Measurements from ENCODE around the gene BSG.
"Not testable (repeated sequence)": the region's sequence is repeated elsewhere in the genome, so short reads cannot be mapped to it uniquely, and the experiment has no call there.

BSG gene

DNA sequence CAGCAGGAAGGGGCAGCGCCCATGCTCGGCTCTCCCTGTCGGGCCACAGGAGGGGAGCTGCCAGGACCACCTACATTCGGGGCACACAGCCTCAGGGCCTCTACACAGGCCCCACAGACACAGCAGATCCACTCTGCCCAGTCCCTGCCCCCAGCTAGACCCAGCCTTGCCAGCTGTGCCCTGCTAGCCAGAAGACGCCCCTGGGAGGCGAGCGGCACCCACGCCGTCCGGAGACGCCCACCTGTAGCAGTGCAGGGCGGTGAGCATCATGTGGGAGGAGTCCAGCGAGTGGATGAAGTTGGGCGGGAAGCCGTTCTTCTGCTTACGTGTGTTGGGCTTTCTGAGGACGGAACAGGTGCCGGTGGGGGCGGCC, 45.8 kb downstream of the BSG start:
- no peaks in the 10 kb centered on the region for H3K79me2 ChIP-seq (ENCODE audit: control insufficient read depth, insufficient read depth, low read length, unreplicated experiment)
- no peaks in the 10 kb centered on the region for H3K4me1 ChIP-seq (ENCODE audit: control insufficient read depth, insufficient read depth, low read length, unreplicated experiment)
- no peaks in the 10 kb centered on the region for H3K27me3 ChIP-seq (ENCODE audit: insufficient read depth, low read length)
- no peak overlapping the region for H3K27ac ChIP-seq (ENCODE audit: low read depth, low read length)
- no peak overlapping the region for H2AFZ ChIP-seq (ENCODE audit: low read length, unreplicated experiment)
- no peak overlapping the region for H3K4me3 ChIP-seq (ENCODE audit: low read depth, low read length)
- H3K36me3 ChIP-seq (ENCODE audit: insufficient read depth, low read length): peaks cover 2% of the 10 kb centered on the region; the same call in 1 of the 2 replicates

DNA sequence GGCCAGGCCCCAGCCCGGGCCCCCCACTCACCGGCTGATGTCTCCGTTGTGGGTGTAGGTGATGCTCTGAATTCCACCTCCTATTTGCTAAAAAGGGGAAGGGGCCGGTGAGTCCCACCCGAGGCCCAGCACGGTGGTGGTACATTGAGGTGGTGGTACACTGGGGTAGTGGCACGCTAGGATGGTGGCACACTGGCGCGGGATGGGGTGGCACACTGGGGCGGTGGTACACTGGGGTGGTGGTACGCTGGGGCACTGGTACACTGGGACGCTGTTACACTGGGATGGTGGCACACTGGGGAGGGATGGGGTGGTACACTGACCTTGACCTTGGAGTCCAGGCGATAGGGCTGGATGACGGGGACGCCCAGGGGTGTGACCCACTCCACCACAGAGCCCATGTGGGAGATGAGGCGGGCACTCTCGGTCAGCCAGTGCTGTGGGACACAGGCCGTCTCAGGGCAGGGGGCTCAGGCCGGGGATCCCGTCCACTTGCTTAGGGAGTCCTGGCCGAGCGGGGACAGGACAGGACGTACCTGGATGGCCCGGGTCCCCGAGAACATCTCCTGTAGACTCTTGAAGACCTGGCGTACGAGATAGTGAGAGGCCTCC, 46.4 kb downstream of the BSG start:
- Histone ChIP-seq H3K27ac (ENCODE audit: low read depth, low read length) (no peak overlapping the region), H3K79me2 (ENCODE audit: control insufficient read depth, insufficient read depth, low read length, unreplicated experiment) (no peaks in the 10 kb centered on the region), H2AFZ (ENCODE audit: low read length, unreplicated experiment) (no peak overlapping the region), H3K4me1 (ENCODE audit: control insufficient read depth, insufficient read depth, low read length, unreplicated experiment) (no peaks in the 10 kb centered on the region), H3K27me3 (ENCODE audit: insufficient read depth, low read length) (no peaks in the 10 kb centered on the region), H3K36me3 (ENCODE audit: insufficient read depth, low read length) (peaks cover 2% of the 10 kb centered on the region; the same call in 1 of the 2 replicates), H3K4me3 (ENCODE audit: low read depth, low read length) (no peak overlapping the region)

DNA sequence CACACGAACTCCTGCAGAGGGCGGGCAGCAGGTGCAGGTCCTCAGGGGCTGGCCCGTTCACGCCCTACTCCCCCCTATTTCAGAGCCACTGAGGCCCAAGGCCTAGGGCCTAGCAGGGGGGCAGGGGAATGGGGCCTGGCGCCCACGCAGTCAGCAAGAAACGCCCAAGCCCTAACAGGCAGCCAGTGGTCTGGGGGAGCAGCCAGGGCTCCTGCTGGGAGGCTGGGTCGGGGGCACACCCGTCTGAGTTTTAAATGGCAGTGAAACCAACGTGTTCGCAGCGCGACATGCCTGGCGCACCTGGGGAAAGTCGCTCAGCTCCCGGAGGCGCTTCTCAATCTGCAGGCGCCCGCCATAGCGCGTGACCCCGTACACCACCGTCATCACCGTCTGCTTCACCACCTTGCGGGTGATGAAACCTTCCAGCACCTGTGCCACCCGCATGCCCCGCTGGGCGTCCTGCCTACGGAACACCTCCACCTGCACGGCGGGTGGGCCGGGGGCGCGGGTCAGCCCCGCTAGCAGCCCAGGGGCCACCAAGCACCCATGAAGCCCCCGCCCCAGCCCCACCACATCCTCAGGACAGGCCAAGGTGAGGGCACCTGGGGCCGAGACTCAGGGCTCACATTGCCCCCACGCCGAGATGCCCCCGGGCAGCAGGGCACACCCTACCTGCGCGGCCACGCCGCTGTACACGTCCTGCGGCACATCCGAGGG, 47.0 kb downstream of the BSG start:
- no peak overlapping the region for H3K4me3 ChIP-seq (ENCODE audit: low read depth, low read length)

DNA sequence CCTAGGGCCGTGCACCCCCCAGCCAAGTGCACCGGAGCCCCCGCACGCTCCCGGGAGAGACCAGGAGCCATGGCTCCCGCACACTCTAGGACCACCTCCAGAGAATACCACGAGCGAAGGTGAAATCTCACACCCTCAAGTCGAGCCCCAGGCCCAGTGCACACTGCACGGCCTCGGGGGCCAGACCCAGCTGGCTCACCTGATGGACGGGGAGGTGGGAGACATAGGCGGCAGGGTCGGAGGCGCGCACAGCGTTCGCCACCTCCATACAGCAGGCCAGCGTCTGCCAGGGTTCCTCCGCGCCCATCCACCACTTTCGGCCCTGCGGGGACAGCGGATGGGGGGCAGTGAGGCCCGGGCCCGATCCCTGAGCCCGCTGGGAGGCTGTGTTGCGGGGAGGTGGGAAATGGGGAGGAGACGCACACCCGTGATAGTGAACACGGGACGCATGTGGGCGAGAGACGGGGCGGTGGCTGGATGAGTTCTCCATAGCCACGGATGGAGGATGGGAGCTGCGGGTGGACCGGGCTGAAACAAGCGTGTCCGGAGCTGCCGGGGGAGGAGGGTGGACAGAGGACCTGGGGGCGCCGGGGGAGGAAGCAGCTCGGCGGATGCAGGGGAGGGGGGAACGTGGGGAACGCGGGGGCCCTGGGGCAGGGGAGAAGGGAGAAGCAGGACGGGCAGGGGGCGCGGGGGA, 47.9 kb downstream of the BSG start:
- no peaks in the 10 kb centered on the region for H3K27me3 ChIP-seq (ENCODE audit: insufficient read depth, low read length)
- H2AFZ ChIP-seq (ENCODE audit: low read length, unreplicated experiment): no peak overlapping the region
- no peak overlapping the region for H3K4me3 ChIP-seq (ENCODE audit: low read depth, low read length)
- no peaks in the 10 kb centered on the region for H3K79me2 ChIP-seq (ENCODE audit: control insufficient read depth, insufficient read depth, low read length, unreplicated experiment)
- H3K36me3 ChIP-seq (ENCODE audit: insufficient read depth, low read length): peaks cover 2% of the 10 kb centered on the region; the same call in 1 of the 2 replicates
- no peaks in the 10 kb centered on the region for H3K4me1 ChIP-seq (ENCODE audit: control insufficient read depth, insufficient read depth, low read length, unreplicated experiment)
- H3K27ac ChIP-seq (ENCODE audit: low read depth, low read length): no peak overlapping the region

More for the DNA sequence above, 47.0 kb downstream of the BSG start:
- Histone ChIP-seq H3K4me1 (ENCODE audit: control insufficient read depth, insufficient read depth, low read length, unreplicated experiment) (no peaks in the 10 kb centered on the region), H3K79me2 (ENCODE audit: control insufficient read depth, insufficient read depth, low read length, unreplicated experiment) (no peaks in the 10 kb centered on the region), H3K36me3 (ENCODE audit: insufficient read depth, low read length) (peaks cover 2% of the 10 kb centered on the region; the same call in 1 of the 2 replicates), H2AFZ (ENCODE audit: low read length, unreplicated experiment) (no peak overlapping the region), H3K27me3 (ENCODE audit: insufficient read depth, low read length) (no peaks in the 10 kb centered on the region), H3K27ac (ENCODE audit: low read depth, low read length) (no peak overlapping the region)

DNA sequence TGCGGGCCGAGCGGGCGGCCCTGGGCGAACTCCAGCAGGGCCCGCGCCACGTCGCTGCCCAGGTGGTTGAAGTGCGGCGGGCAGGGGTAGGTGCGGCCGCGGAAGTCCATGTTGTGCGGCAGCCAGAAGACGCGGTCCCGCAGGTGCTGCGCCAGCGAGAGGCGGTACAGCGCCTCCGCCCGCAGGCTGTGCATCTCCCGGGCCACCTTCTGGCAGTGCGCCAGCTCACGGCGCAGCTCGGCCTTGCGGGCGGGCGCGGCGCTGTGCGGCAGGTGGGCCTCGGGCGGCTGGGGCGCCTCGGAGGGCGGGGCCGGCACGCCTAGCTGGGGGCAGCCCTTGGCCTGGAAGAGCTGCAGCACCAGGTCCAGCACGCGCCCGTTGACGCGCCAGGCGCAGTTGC, 48.8 kb downstream of the BSG start:
- not testable (repeated sequence) for H3K4me3 ChIP-seq (ENCODE audit: low read depth, low read length); H3K36me3 ChIP-seq (ENCODE audit: insufficient read depth, low read length)

DNA sequence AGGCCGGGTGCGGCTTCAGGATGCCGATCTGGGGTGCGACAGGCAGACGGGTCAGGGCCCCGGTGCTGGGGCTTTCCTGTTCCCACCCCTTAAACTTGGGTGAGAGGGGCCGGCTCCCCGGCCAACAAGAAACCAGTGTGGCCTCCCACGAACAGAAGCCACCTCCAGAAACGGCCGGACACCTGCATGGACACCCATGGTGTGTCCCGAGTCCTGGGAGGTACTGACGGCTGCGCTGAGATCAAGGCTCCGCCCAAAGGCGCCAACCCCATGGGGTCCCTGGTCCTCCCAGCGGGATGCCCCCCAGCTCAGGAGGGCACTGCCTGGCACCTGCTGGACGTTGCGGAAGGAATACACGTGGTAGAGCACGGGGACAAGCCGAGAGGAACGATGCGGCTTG, 49.4 kb downstream of the BSG start:
- H3K27ac ChIP-seq (ENCODE audit: low read depth, low read length): no peak overlapping the region
- H2AFZ ChIP-seq (ENCODE audit: low read length, unreplicated experiment): no peak overlapping the region
- H3K79me2 ChIP-seq (ENCODE audit: control insufficient read depth, insufficient read depth, low read length, unreplicated experiment): no peaks in the 10 kb centered on the region
- H3K4me1 ChIP-seq (ENCODE audit: control insufficient read depth, insufficient read depth, low read length, unreplicated experiment): no peaks in the 10 kb centered on the region
- H3K36me3 ChIP-seq (ENCODE audit: insufficient read depth, low read length): peaks cover 2% of the 10 kb centered on the region; the same call in 1 of the 2 replicates
- no peaks in the 10 kb centered on the region for H3K27me3 ChIP-seq (ENCODE audit: insufficient read depth, low read length)
- H3K4me3 ChIP-seq (ENCODE audit: low read depth, low read length): no peak overlapping the region

More for the DNA sequence above, 48.8 kb downstream of the BSG start:
- H3K27me3 ChIP-seq (ENCODE audit: insufficient read depth, low read length); H3K27ac ChIP-seq (ENCODE audit: low read depth, low read length); H3K4me1 ChIP-seq (ENCODE audit: control insufficient read depth, insufficient read depth, low read length, unreplicated experiment); H2AFZ ChIP-seq (ENCODE audit: low read length, unreplicated experiment); H3K79me2 ChIP-seq (ENCODE audit: control insufficient read depth, insufficient read depth, low read length, unreplicated experiment): not testable (repeated sequence)

DNA sequence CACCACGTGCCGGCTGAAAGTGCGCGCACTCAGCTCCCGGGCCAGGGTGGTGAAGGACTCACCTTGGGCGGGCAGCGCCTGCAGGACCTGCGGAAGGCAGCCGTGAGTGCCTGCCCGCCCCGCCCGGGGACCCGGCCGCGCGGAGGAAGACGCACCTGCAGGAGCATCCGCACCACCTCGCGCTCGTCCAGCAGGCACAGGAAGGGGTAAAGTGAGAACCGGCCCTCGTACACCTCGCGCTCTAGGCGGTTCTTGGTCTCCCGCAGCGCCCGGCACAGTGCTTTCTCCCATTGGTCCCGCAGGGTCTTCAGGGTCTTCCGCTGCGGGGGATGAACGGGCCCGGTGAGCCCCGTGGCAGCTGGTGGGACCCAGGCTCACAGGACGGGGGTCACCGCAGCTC, 50.3 kb downstream of the BSG start:
- Histone ChIP-seq H3K4me1 (ENCODE audit: control insufficient read depth, insufficient read depth, low read length, unreplicated experiment) (no peaks in the 10 kb centered on the region), H3K36me3 (ENCODE audit: insufficient read depth, low read length) (peaks cover 2% of the 10 kb centered on the region; the same call in 1 of the 2 replicates), H3K27me3 (ENCODE audit: insufficient read depth, low read length) (no peaks in the 10 kb centered on the region), H3K27ac (ENCODE audit: low read depth, low read length) (no peak overlapping the region), H2AFZ (ENCODE audit: low read length, unreplicated experiment) (no peak overlapping the region), H3K79me2 (ENCODE audit: control insufficient read depth, insufficient read depth, low read length, unreplicated experiment) (no peaks in the 10 kb centered on the region), H3K4me3 (ENCODE audit: low read depth, low read length) (no peak overlapping the region)

DNA sequence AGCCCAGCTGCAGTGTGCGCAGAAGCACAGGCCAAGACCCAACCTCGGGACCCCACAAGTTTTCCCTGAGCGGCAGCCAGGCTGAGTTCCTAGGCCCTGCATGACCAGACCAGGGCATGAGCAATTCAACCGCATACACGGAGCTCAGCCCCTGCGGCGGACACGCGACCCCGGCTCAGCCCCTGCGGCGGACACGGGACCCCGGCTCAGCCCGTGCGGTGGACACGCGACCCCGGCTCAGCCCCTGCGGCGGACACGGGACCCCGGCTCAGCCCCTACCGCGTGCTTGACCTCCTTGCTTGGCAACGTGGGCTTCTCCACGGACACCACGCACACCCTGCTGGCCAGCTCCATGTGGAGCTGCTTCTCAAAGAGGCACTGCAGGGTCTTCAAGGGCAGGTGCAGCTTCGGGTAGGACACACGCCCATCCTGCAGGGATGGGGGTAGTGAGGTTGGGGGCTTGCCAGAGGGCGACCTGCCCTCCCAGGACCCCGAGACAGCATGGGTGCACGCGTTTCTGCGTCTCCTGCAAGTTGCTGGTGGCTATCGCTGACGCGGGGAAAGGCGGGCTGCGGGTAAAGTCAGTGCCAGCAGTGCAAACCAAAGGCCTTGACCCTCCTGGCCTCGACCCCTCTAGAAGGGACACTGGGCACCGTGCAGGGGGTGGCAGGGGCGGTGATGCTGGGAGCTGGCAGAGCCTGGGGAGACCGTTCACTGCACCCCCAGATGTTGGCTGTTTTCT, 51.0 kb downstream of the BSG start:
- H3K27me3 ChIP-seq (ENCODE audit: insufficient read depth, low read length): no peaks in the 10 kb centered on the region
- peaks cover 2% of the 10 kb centered on the region; the same call in 1 of the 2 replicates for H3K36me3 ChIP-seq (ENCODE audit: insufficient read depth, low read length)
- H3K4me1 ChIP-seq (ENCODE audit: control insufficient read depth, insufficient read depth, low read length, unreplicated experiment): no peaks in the 10 kb centered on the region
- H3K27ac ChIP-seq (ENCODE audit: low read depth, low read length): peak overlapping the region; percentile 59
- no peaks in the 10 kb centered on the region for H3K79me2 ChIP-seq (ENCODE audit: control insufficient read depth, insufficient read depth, low read length, unreplicated experiment)
- no peak overlapping the region for H2AFZ ChIP-seq (ENCODE audit: low read length, unreplicated experiment)
- H3K4me3 ChIP-seq (ENCODE audit: low read depth, low read length): no peak overlapping the region

DNA sequence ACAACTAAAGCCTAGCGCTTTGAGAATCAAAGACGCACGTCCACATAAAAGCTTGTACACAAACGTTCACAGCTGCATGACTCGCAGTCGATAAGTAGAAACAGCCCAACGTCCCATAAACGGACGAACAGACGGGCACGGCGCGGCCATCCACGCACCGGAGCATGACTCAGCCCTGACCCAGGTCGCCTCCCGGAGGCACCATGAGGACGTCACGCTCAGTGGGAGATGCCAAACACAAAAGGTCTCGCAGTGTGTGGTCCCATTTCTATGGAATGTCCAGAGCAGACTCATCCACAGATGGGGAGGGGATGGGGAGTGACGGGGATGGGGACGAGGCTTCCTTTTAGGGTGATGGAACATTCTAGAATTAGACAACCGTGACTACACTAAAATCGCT, 51.6 kb downstream of the BSG start:
- H3K27ac ChIP-seq (ENCODE audit: low read depth, low read length): peak overlapping the region; percentile 64
- no peak overlapping the region for H2AFZ ChIP-seq (ENCODE audit: low read length, unreplicated experiment)

DNA sequence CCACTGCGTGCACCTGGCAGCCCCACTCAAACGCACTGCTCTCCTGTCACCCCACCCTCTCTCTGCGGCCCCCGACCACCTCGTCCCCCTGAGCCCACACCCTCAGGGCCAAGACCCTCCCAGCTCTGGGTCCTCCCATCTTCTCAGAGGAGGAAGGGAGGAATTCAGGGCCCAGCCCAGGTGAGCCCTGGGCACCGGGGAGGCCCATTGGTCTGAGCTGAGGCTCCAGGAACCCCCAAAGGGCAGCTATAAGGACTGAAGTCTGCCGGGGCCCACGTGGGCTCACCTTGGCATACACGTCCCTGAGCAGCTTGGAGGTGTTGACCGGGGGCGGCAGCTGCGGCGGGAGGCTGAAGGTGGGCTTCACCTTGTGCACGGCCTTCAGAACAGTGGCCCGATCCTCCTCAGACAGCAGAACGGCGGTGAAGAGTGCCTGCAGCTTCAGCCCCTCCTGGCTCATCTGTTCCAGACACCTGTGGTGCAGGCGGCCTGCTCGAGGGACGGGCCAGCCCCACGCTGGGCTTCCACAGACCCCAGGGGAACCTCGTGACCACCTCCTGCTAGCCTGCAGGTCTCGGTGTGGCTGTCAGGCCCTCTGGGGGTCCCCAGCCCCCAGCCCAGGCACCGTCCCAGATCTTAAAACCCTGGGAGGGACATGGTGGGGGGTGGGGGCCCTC, 52.2 kb downstream of the BSG start:
- Histone ChIP-seq H3K79me2 (ENCODE audit: control insufficient read depth, insufficient read depth, low read length, unreplicated experiment) (no peaks in the 10 kb centered on the region), H3K4me1 (ENCODE audit: control insufficient read depth, insufficient read depth, low read length, unreplicated experiment) (no peaks in the 10 kb centered on the region), H3K27ac (ENCODE audit: low read depth, low read length) (peak overlapping the region; percentile 64; the same call in 1 of the 2 replicates), H3K4me3 (ENCODE audit: low read depth, low read length) (no peak overlapping the region), H3K27me3 (ENCODE audit: insufficient read depth, low read length) (no peaks in the 10 kb centered on the region), H3K36me3 (ENCODE audit: insufficient read depth, low read length) (peaks cover 2% of the 10 kb centered on the region; the same call in 1 of the 2 replicates), H2AFZ (ENCODE audit: low read length, unreplicated experiment) (no peak overlapping the region)

More for the DNA sequence above, 51.6 kb downstream of the BSG start:
- Histone ChIP-seq H3K4me3 (ENCODE audit: low read depth, low read length) (no peak overlapping the region), H3K36me3 (ENCODE audit: insufficient read depth, low read length) (peaks cover 2% of the 10 kb centered on the region; the same call in 1 of the 2 replicates), H3K79me2 (ENCODE audit: control insufficient read depth, insufficient read depth, low read length, unreplicated experiment) (no peaks in the 10 kb centered on the region), H3K27me3 (ENCODE audit: insufficient read depth, low read length) (no peaks in the 10 kb centered on the region), H3K4me1 (ENCODE audit: control insufficient read depth, insufficient read depth, low read length, unreplicated experiment) (no peaks in the 10 kb centered on the region)
